NT2/D1 (cell line): ENCODE results near the gene EIF3F.
"Not testable (repeated sequence)": the region's sequence is repeated elsewhere in the genome, so short reads cannot be mapped to it uniquely, and the experiment has no call there.

Experiments
- DNase-seq: peaks from one replicate; pipeline ENCODE4 v3.0.0-alpha.2; 2011; ENCODE audit warnings: low read depth, low spot score
- H3K27me3 ChIP-seq: 2 replicates; pipeline ENCODE4 v1.6.0; 2011; ENCODE audit warnings: mild to moderate bottlenecking; ENCODE audit not compliant: insufficient read length, insufficient read depth
- H3K36me3 ChIP-seq: 2 replicates; pipeline ENCODE4 v1.6.1; 2011; ENCODE audit warnings: mild to moderate bottlenecking, low read length, mixed read lengths; ENCODE audit not compliant: insufficient read depth, insufficient read length
- H3K4me1 ChIP-seq: 2 replicates; pipeline ENCODE4 v1.5.1; 2011; ENCODE audit not compliant: insufficient read depth, insufficient read length
- H3K4me3 ChIP-seq: 2 replicates; pipeline ENCODE4 v1.5.1; 2011; ENCODE audit warnings: low read depth; ENCODE audit not compliant: insufficient read length
- H3K9ac ChIP-seq: 2 replicates; pipeline ENCODE4 v1.6.0; 2011; ENCODE audit warnings: low read depth; ENCODE audit not compliant: insufficient read length
- H3K9me3 ChIP-seq: 2 replicates; pipeline ENCODE4 v1.5.1; 2011; ENCODE audit warnings: mild to moderate bottlenecking, low read length; ENCODE audit not compliant: insufficient read depth
- SUZ12 ChIP-seq: IDR thresholded peaks from 2 replicates; pipeline ENCODE4 v1.6.1; 2011; ENCODE audit not compliant: insufficient read length, insufficient read depth; ENCODE audit errors: extremely low read depth
- YY1 ChIP-seq: IDR thresholded peaks from 2 replicates; pipeline ENCODE4 v1.6.1; 2011; ENCODE audit not compliant: insufficient read length, insufficient read depth
- ZNF274 ChIP-seq: IDR thresholded peaks from 2 replicates; pipeline ENCODE4 v1.6.1; 2011; ENCODE audit warnings: mild to moderate bottlenecking, low read depth, low read length

The EIF3F gene

GRCh38 chr11:7974668-7975067, 12.5 kb upstream of the EIF3F start:
- Histone ChIP-seq H3K27me3 (no peaks in the 10 kb centered on the region), H3K36me3 (no peaks in the 10 kb centered on the region), H3K4me1 (no peaks in the 10 kb centered on the region), H3K9me3 (0 out of 2 replicates have a peak, but pooled peaks cover 6% of the 10 kb centered on the region), H3K9ac (no peak overlapping the region), H3K4me3 (no peak overlapping the region)
- TF ChIP-seq SUZ12 (no peak), YY1 (no peak), ZNF274 (no peak)
- DNase-seq = peak; percentile 35

GRCh38 chr11:7977232-7977917, 9.8 kb upstream of the EIF3F start:
- no peak for DNase-seq
- H3K9ac ChIP-seq = no peak overlapping the region
- H3K9me3 ChIP-seq = no peaks in the 10 kb centered on the region
- TF ChIP-seq ZNF274 (no peak), SUZ12 (no peak), YY1 (no peak)
- H3K36me3 ChIP-seq = no peaks in the 10 kb centered on the region
- H3K4me1 ChIP-seq = no peaks in the 10 kb centered on the region
- H3K4me3 ChIP-seq = no peak overlapping the region
- no peaks in the 10 kb centered on the region for H3K27me3 ChIP-seq

- no peak for DNase-seq
- Histone ChIP-seq H3K9me3 (no peaks in the 10 kb centered on the region), H3K36me3 (no peaks in the 10 kb centered on the region), H3K4me1 (no peaks in the 10 kb centered on the region), H3K27me3 (no peaks in the 10 kb centered on the region), H3K9ac (no peak overlapping the region), H3K4me3 (no peak overlapping the region)
- no peak for TF ChIP-seq ZNF274
- TF ChIP-seq SUZ12 = no peak
- TF ChIP-seq YY1 = no peak
Observed at GRCh38 chr11:7981619-7982157, 5.4 kb upstream of the EIF3F start.

- Histone ChIP-seq H3K36me3 (no peaks in the 10 kb centered on the region), H3K4me3 (no peak overlapping the region), H3K9me3 (no peaks in the 10 kb centered on the region), H3K27me3 (no peaks in the 10 kb centered on the region), H3K9ac (no peak overlapping the region), H3K4me1 (no peaks in the 10 kb centered on the region)
- TF ChIP-seq YY1 = no peak
- TF ChIP-seq SUZ12 = no peak
- TF ChIP-seq ZNF274 = no peak
- DNase-seq = no peak
Observed at GRCh38 chr11:7982582-7983119, 4.5 kb upstream of the EIF3F start.

GRCh38 chr11:7983832-7984590, 3.1 kb upstream of the EIF3F start:
- H3K4me1 ChIP-seq = no peaks in the 10 kb centered on the region
- TF ChIP-seq SUZ12 (no peak), YY1 (no peak), ZNF274 (no peak)
- H3K9ac ChIP-seq = no peak overlapping the region
- no peaks in the 10 kb centered on the region for H3K9me3 ChIP-seq
- DNase-seq = no peak
- H3K36me3 ChIP-seq = peaks cover 10% of the 10 kb centered on the region
- no peaks in the 10 kb centered on the region for H3K27me3 ChIP-seq
- H3K4me3 ChIP-seq = no peak overlapping the region

GRCh38 chr11:7987560-7987883, 385 bp downstream of the EIF3F start:
- peak overlapping the region; percentile 84 for H3K9ac ChIP-seq
- peaks cover 43% of the 10 kb centered on the region for H3K36me3 ChIP-seq
- not testable (repeated sequence) for H3K27me3 ChIP-seq, H3K9me3 ChIP-seq, DNase-seq, H3K4me1 ChIP-seq
- H3K4me3 ChIP-seq = peak overlapping the region; percentile 75

DNA sequence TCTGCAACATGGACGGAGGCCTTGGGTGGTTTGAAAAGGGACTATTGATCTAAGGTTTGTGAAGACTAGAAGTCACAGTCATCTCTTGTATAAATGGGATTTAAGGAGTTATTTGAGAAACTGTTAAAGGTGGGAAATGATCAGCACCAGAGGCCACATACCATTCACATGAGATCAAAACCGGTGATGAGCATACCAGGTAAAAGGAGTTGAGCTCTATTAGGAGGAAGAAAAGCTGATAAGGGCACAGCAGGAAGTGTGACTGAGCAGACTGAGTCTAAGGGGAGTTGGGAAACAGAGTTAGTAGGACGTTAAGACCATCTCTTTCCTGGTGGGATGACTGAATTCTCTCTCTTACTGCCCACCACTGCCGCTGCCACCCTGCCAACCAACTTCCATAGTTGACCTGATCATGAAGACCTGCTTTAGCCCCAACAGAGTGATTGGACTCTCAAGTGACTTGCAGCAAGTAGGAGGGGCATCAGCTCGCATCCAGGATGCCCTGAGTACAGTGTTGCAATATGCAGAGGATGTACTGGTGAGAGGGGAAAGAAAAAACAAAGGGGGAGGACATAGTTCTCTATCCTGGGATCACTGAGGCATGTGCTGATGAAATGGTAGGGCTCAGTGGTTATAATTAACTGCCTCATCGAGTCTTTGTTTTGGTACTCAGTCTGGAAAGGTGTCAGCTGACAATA, 7.6 kb downstream of the EIF3F start:
- no peaks in the 10 kb centered on the region for H3K27me3 ChIP-seq
- TF ChIP-seq ZNF274 (no peak), YY1 (no peak), SUZ12 (no peak)
- no peak overlapping the region for H3K9ac ChIP-seq
- no peak for DNase-seq
- H3K36me3 ChIP-seq = peaks cover 92% of the 10 kb centered on the region
- no peaks in the 10 kb centered on the region for H3K9me3 ChIP-seq
- H3K4me1 ChIP-seq = no peaks in the 10 kb centered on the region
- no peak overlapping the region for H3K4me3 ChIP-seq
